GM18505 (cell line): ENCODE results near the gene CCDC13.

ENCODE experiments used
- ATAC-seq: cut with Tn5 transposase; IDR thresholded peaks from one replicate; pipeline ENCODE4 v1.9.1; 2021; ENCODE audit not compliant: unreplicated experiment
- POLR2A ChIP-seq: IDR thresholded peaks from 4 replicates; pipeline ENCODE4 v1.6.1; 2011; ENCODE audit warnings: borderline replicate concordance; ENCODE audit not compliant: insufficient read depth, insufficient read length; ENCODE audit errors: extremely low read depth

The CCDC13 gene

DNA sequence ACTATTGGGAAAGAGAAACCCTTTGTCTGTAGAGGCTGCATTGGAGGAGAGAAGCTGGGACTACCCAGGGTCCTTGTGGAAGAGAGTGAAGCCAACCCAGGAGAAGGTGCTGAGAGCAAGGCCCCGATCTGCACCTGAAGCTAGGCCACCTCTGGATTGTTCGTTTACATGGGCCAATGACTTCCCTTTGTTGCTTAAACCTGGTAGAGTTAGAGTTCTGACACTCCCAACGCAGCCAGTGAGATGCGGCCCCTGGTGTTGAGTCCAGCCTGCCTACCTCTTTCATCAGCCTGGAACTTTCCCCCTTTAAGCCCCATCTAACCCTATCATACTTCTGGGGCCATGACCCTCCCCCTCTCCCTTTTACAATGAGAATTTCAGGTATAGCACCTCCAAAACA lies 30.8 kb downstream of the CCDC13 start:
- no peak for ATAC-seq
- TF ChIP-seq POLR2A, result no peak

DNA sequence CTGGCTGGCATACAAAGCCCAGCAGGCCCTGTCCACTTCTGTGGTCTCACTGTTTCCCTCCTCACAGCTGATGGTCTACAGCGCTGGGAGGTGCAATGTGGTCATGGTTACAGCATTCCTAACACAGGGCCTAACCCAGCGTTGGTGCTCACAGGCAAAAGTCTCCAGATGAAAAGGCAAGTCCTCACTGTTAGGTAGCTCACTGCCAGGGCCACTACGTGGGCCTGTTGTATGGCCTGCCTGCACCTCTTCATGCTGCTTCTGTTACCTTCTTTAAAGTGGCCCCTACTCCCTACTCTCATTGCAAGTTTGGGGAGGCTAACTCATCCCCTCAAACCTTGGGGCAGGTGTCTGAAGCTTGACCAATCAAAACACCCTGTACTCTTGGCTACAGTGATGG lies 31.3 kb downstream of the CCDC13 start:
- TF ChIP-seq POLR2A, result no peak
- no peak for ATAC-seq

DNA sequence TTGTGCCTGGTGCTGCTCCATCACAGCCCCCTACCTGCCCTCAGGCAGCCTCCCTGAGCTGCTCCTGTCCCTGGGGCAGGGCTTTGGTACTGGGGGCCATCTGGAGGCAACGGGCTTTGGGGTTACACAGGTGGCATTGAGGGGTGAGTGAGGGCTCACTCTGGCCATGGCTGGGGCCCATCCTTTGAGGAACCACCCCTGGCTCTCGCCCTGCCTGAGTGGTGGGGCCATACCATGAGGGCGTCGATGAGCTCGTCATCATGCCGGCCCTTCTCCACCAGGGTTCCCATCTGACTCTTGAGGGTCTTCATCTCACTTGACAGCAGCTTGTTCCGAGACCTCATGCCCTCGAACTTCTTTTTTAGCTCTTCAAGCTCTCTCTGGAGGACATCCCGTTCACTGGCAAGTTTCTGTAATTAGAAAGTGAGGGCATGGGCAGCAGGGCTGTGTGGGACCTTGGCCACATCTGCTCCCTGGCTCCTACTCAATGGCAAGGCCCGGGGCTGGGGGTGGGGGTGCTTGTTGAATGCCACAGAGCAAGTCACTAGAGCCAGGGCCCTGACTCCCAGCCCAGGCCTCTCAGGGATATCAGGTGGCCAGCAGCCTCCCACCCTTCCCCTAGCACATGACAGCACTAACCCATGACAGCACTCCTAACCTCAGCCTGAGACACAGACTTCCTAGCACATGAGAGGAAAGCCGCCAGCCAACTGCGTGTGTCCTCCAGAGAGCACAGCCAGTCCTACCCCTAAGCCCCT lies 33.5 kb downstream of the CCDC13 start:
- TF ChIP-seq POLR2A, result no peak
- no peak for ATAC-seq

DNA sequence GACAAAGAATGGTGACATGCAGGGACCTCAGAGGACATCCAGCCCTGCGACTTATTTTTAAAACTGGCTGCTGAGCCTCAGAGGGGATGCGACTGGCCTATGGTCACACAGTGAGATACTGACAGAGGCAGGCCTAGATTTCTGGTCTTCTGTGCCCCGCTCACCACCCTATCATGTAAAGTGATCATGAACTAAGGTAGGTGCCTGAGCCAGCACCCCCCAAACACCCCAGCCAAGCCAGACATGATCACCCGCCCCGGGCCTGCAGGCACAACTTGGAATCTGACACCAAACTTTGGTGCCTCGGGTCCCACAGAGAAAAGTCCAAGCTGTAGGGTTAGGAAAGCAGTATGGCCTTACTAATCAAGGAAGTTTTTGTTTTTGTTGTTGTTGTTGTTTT lies 36.5 kb downstream of the CCDC13 start:
- TF ChIP-seq POLR2A, result no peak
- no peak for ATAC-seq

DNA sequence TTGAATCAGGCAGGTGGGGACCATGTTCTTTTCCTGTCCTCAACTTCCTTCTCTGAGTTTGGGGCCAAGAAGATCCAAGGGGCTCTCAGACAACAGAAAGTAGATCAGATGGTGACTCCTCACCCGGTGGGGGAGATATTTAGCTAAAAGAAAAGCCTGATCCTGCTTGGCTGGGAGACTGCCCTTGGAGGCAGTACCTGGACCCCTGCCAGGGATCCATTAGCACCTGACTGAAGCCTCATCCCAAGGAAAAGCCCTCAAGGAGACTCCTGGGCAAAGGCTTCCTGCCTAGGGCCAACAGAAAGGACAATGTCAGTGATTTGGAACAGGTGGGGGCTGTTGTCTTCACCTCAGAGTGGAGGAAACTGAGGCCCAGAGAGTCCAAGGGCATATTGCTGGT lies 37.0 kb downstream of the CCDC13 start:
- TF ChIP-seq POLR2A, result no peak
- no peak for ATAC-seq

DNA sequence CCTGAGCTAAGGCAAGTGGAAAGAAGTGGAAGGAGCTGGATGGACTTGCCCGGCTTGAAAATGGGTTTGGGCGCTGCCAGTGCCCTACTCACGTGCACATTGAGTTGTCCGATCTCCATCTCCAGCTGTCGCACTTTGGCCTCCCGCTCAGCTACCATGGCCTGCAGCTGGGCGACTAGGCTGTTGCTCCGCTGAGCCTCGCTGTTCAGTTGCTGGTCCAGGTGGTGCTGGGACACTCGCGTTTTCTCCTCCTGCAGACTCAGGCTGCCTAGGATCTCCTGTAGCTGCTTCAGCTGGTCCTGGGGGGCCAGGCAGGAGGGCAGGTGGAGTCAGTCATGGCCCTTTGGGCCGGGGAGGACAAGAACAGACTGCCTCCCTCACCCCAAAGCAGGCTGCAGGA lies 37.4 kb downstream of the CCDC13 start:
- no peak for TF ChIP-seq POLR2A

DNA sequence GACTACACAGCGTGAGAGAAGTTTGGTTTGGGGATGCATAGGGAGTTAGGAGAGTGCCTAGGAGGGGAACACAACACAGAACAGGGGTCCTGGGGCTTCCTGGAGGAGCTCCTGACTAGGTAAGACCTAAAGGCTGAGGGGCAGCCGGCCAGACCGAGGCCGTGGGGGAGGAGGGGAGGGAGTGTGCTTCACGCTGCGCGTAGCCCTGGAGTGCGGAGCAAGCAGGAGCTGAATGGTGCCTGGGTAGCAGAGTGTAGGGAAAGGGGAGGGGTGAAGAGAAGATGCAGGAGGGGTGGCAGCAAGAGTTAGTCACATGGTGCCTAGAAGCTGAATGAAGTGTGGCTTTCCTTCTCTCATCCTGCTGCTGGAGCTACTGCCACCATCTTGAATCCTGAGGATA lies 38.0 kb downstream of the CCDC13 start:
- TF ChIP-seq POLR2A, result no peak

More for the DNA sequence above, 37.4 kb downstream of the CCDC13 start:
- ATAC-seq, result no peak

DNA sequence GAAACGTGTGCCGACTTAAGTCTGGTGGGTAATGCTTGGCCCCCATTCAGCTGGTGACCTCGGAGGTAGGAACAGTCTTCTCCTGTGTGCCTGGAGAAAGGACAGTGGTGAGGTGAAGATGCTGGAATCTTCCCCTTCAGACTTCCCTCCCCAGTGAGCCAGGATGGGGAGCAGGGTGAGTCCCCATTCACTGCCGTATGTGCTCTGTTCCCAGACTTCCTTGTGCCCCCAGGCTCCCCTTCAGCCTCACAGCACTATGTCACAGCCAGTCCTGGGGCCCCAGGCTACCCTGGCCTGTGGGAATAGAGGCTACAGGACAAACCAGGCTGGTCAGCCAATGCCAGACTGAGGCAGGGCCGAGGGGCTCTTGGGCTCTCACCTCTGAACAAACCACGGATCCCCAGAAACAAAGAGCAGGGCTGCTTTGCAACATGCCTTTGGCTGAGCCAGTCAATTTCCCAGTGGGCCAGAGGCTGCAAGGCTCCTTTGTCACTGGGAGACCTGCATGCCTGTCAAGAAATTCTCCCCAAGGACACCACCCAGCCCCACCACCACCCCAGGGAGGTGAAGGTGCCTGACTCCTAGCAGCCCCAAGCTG lies 38.7 kb downstream of the CCDC13 start:
- no peak for TF ChIP-seq POLR2A
- ATAC-seq, result no peak

More for the DNA sequence above, 38.0 kb downstream of the CCDC13 start:
- no peak for ATAC-seq

DNA sequence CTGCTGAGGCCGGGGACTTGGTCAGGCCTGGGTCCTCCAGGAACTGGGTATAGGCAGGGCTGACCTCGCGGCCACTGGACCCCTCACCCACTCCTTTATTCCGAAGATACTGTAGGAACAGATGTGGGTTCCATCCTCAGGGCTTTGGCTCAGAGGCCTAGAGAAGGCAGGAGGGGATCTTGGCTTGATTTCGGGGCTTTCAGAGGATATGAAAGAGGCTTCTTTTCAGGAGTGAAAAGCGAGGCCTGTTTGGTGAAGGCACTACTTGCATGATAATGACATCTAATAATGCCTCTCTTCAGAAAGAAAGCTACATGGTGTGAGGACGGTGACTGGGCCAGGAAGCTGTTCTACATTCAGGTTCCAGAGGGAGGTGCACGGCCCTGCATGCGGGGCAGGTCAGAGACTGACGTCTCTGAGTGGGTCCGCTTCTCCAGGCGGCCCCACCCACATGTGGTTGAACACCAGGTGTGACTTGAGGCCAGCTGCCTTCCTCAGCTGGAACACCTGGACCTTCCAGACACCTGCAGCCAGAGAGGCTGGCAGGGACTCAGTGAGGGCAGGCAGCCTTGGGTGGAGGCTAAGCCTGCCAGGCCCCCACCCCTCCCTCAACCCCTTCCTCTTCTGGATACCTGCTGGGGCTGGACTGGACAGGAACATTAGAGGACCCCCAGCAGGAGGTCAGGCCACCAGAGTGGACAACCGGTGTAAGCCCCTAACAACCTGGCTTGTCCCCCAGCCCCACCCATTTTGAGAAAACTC lies 39.4 kb downstream of the CCDC13 start:
- no peak for TF ChIP-seq POLR2A
- no peak for ATAC-seq

DNA sequence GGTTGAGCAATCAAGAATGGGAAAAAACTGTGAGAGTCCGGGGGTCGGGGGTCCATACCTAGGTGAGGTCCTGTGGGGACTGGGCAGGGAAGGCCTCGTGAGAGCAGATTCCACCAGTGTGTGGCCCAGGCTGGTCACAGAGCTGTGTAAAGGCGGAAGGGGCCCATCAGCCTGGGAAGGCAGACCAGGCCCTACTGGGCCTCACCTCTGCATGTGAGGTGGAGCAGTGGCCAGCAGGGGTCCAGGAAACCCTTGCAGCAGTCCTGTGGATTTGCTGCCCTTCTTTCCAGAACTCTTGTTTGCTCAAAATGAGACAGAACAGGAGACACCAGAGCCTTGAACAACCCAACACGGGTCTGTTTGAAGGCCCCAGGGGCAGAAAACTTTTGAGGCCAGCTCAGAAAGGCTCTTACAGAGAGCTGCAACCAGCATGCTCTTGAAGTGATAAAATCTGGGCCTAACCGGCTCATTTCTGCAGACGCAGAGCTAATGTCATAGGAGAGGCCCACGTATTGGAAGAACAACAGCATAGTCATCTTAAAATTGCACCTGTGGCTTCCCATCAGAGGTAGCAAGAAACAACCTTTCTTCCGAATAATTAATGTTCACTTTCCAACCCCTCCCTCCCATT lies 40.1 kb downstream of the CCDC13 start:
- no peak for TF ChIP-seq POLR2A
- ATAC-seq, result no peak

DNA sequence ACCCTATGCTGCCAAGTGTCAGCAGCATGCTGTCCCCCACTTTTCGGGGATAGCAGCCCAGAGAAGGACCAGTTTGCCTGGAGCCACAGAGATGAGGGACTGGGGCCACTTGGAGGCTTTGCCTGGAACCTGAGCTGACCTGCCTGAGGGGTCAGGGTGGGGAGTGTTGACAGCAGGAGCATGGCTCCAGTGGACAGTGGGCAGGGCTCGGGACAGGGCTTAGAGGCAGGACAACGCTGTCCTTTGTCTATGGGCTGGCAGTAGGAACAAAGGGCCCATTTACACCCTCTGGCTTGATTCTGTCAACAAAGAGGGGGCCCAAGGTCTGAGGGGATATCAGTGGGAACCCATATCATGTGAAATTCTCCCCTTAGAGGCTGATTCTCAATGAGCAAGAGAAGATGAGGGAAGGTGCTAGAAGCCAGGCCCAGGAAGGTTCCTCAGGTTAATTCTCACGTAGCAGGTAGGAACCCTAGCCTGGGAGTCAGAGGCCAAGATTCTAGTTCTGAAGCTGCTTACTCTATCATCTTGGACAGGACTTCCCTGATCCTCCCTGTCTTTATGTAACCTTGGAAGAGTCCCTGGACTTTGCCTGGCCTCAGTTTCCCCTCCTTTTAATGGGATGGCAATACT lies 40.7 kb downstream of the CCDC13 start:
- no peak for ATAC-seq
- no peak for TF ChIP-seq POLR2A

DNA sequence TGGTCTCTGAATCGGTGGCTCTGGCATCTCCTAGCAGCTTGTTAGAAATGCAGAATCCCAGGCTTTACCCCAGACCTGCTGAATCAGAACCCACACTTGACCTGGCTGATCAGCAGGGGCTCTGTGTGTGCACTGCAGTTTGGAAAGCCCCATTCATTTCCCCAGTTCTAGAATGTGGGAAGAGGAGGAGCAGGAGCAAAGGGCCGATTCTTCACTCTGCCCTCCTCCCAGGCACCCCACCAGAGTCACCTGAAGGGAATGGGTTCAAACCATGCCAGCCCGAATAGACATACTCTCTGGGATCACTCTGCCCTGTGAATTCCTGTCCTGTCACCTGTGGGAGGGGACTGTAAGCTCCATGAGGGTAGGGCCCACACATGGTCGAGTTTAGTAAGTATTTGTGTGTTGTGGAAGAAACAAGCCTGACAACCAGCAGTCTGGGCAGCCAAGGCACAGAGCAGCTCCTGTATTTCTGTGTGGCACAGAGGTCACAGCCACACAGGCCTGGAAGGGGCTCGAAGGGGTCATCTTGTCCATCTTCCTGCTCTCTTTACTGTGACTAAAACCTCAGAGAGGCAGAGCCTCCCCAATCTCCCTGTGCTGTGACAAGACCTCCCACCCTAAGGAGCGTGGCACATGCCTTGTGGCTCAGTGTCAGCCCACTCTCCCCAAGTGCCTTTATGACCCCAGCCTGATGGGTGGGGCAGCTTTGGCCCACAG lies 41.4 kb downstream of the CCDC13 start:
- ATAC-seq, result no peak
- no peak for TF ChIP-seq POLR2A

DNA sequence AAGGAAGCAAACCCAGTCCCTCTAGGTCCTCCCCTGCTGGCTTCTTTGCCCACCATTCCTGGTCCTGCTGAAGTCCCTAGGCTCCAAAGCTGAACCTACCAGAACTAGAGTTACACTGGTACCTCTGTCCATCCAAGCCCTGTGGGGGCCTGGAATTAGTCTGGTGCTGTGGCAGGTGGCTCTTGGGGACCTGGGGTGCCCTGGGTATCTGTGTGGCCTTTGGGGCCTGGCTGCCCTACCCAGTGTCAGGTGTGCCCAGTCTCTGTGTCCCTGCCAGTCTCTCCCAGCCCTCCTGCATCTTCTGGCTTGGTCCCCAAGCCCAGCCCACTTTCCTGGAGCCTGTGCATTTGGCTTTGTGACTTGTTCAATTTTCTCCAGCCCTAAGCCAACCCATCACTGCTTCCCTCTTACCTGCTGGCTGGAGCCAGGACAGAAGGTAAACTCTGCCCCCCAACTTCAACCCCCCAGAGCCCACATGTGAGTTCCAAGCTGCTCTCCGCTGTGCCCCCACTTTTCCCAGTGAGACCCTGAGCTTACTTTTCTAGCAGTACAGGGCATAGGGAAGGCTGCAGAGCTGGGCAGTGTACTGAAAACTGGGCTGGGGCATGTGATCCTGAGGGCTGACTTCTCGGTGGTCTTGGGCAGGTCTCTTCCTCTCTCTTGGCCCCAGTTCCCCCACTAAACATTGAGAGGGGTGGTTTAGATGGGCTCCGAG lies 42.2 kb downstream of the CCDC13 start:
- no peak for TF ChIP-seq POLR2A
- ATAC-seq, result no peak

DNA sequence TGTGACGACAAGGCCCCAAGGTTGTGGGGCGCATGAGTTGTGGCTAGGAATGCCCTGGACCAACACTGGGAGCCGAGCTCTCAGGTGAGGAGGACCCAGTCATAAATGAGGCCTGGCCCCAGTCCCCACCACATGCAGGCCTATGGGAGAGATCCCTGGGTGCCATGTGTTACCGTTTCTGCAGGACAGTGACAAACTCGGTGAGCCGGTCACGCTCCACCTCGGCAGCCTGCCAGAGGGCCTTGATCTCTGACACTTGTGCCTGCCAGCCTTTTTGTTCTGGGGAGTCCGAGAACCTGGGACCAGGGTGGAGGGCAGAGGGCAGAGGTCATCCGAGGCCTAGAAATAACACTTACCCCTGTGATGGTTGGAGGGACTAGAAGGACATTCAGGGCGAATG lies 42.8 kb downstream of the CCDC13 start:
- TF ChIP-seq POLR2A, result no peak
- no peak for ATAC-seq
